Upper lobe of left lung (tissue), 6 donors: ENCODE data around the gene MAN1C1. TPM values are rescaled to one million over a fixed set of nuclear protein-coding genes. Genes with fewer than 3 reads are reported as not detected.

Experiments used
- ATAC-seq, 2 donors: fragments of 200-7000 bp; cut with Tn5 transposase; one replicate each; pipeline ENCODE4 v1.9.1; 2022; ENCODE audit warnings: mild to moderate bottlenecking in 2 of 2, moderate library complexity in 2 of 2; ENCODE audit not compliant: low FRiP score in 2 of 2
- DNase-seq, 2 donors: peaks; one replicate each; pipeline ENCODE4 v3.0.0-alpha.2; 2019 to 2020
- H3K27ac ChIP-seq, 4 donors: fragments of 200-600 bp; sonication (generic); one replicate each; pipeline ENCODE4 v1.5.1; 2016 to 2019
- H3K27me3 ChIP-seq, 4 donors: fragments of 200-600 bp; sonication (generic); one replicate each; pipeline ENCODE4 v1.5.1; 2017 to 2019
- H3K36me3 ChIP-seq, 4 donors: fragments of 200-600 bp; sonication (generic); one replicate each; pipeline ENCODE4 v1.5.1; 2016 to 2019
- H3K4me1 ChIP-seq, 4 donors: fragments of 200-600 bp; sonication (generic); one replicate each; pipeline ENCODE4 v1.5.1; 2018 to 2019
- H3K4me3 ChIP-seq, 4 donors: fragments of 200-600 bp; sonication (generic); one replicate each; pipeline ENCODE4 v1.5.1; 2017 to 2019; ENCODE audit warnings: mild to moderate bottlenecking in 2 of 4, moderate library complexity in 1 of 4
- H3K9me3 ChIP-seq, 4 donors: fragments of 200-600 bp; sonication (generic); one replicate each; pipeline ENCODE4 v1.5.1; 2018 to 2019
- CTCF ChIP-seq, 6 experiments: fragments of 450-650 bp in 4 of 6; fragments of 200-600 bp in 2 of 6; sonication (generic) in 2 of 6; IDR thresholded peaks; one replicate each; pipeline ENCODE4 v1.5.1; 2016 to 2019; ENCODE audit warnings: antibody characterized with exemption in 6 of 6
- EP300 ChIP-seq, 4 donors: sonication (generic); formaldehyde crosslinking; IDR thresholded peaks; one replicate each; pipeline ENCODE4 v1.5.1; 2017; ENCODE audit warnings: antibody characterized with exemption in 4 of 4, control low read depth in 2 of 4
- POLR2A ChIP-seq, 4 donors: fragments of 450-650 bp; IDR thresholded peaks; one replicate each; pipeline ENCODE4 v1.5.1; 2016 to 2017; ENCODE audit warnings: antibody characterized with exemption in 4 of 4, mild to moderate bottlenecking in 2 of 4
- POLR2AphosphoS5 ChIP-seq, 2 donors: sonication (generic); formaldehyde crosslinking; IDR thresholded peaks; one replicate each; pipeline ENCODE4 v1.5.1; 2017; ENCODE audit warnings: antibody characterized with exemption in 2 of 2
- WGBS, 2 donors: methylation state at CpG; one replicate each; pipeline ENCODE4 v1.1.5; 2017 to 2018; 5-methylcytosine and 5-hydroxymethylcytosine counted together
- total RNA-seq, 6 donors: library from RNA; depleted of rRNA in 4 of 6; stranded (reverse); fragments of >200 nt in 4 of 6; gene quantifications; one replicate each; pipeline versions ENCODE4 v1.1.0 to v1.2.1, GENCODE V29; 2016 to 2021
- donor health status: DM: no; HTN: no; CAD: no; lungs with moderate emphysema.
- donor health status: DM: no; HTN: yes; CAD: no; lungs with severe emphysema.

MAN1C1 gene
- total RNA-seq, 6 donors from 2014 or later, result 5.3 to 32.5 (median 16.2) TPM

- peak in 1 of 2 donors; percentile 66 for DNase-seq
- H3K4me3 ChIP-seq, result peak overlapping the region in 1 of 4 donors; percentile 20
- WGBS, 2 donors, result 42 to 54% methylated on average over 10 to 17 of the region's 18 CpGs
- TF ChIP-seq CTCF (IDR thresholded peaks at IDR 0.05) (peak; percentile 63 to 81 (median 76)), POLR2AphosphoS5 (IDR thresholded peaks at IDR 0.05) (no peak), POLR2A (IDR thresholded peaks at IDR 0.05) (no peak), EP300 (IDR thresholded peaks at IDR 0.05) (no peak)
- ATAC-seq, result peak; percentile 54 to 65
- no peaks in the 10 kb centered on the region for H3K27me3 ChIP-seq
- peak overlapping the region in 3 of 4 donors; percentile 36 to 79 (median 42) for H3K27ac ChIP-seq
- H3K9me3 ChIP-seq, result no peaks in the 10 kb centered on the region
- peaks cover 16 to 33% (median 29%) of the 10 kb centered on the region in 4 donors for H3K4me1 ChIP-seq
- H3K36me3 ChIP-seq, result no peaks in the 10 kb centered on the region
Measured at GRCh38 chr1:25572708-25573590, 43.6 kb upstream of the MAN1C1 start.

DNA sequence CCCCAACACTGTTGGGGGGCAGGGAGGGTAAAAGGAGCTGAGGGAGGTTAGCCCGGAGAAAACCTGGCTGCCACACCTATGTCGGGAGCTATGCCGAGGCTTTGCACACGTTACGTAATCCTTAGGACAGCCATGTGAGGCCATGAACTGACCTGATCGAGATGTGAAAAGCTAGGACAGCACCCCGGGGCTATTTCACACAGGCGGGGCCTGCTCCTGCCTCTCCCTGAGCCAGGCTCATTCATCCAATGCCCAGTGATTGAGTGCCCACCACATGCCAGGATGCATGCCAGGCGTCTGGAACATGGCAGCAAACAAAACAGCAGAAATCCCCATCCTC lies 43.0 kb upstream of the MAN1C1 start:
- peak; percentile 7 to 75 for ATAC-seq
- H3K9me3 ChIP-seq, result no peaks in the 10 kb centered on the region
- no peaks in the 10 kb centered on the region for H3K36me3 ChIP-seq
- TF ChIP-seq POLR2A (IDR thresholded peaks at IDR 0.05) (peak in 1 of 4 donors; percentile 14), EP300 (IDR thresholded peaks at IDR 0.05) (no peak)
- H3K27ac ChIP-seq, result peak overlapping the region in 3 of 4 donors; percentile 36 to 79 (median 42)
- 46 to 47% methylated on average over 6 to 8 of the region's 9 CpGs for WGBS, 2 donors
- DNase-seq, result peak in 1 of 2 donors; percentile 67
- H3K4me1 ChIP-seq, result peaks cover 11 to 27% (median 24%) of the 10 kb centered on the region in 4 donors
- H3K27me3 ChIP-seq, result no peaks in the 10 kb centered on the region
- peak overlapping the region in 1 of 4 donors; percentile 20 for H3K4me3 ChIP-seq

GRCh38 chr1:25573961-25574360 lies 42.6 kb upstream of the MAN1C1 start:
- H3K36me3 ChIP-seq, result no peaks in the 10 kb centered on the region

GRCh38 chr1:25575191-25575590 lies 41.4 kb upstream of the MAN1C1 start:
- peaks cover 11 to 26% (median 19%) of the 10 kb centered on the region in 4 donors for H3K4me1 ChIP-seq
- no peaks in the 10 kb centered on the region for H3K27me3 ChIP-seq
- TF ChIP-seq POLR2AphosphoS5 (IDR thresholded peaks at IDR 0.05), result no peak
- no peak for TF ChIP-seq POLR2A (IDR thresholded peaks at IDR 0.05)
- TF ChIP-seq CTCF (IDR thresholded peaks at IDR 0.05), result no peak
- no peak for TF ChIP-seq EP300 (IDR thresholded peaks at IDR 0.05)
- WGBS, 2 donors, result 88 to 91% methylated on average over 2 of the region's 2 CpGs
- no peak for DNase-seq
- H3K27ac ChIP-seq, result no peak overlapping the region
- no peaks in the 10 kb centered on the region for H3K9me3 ChIP-seq
- no peak for ATAC-seq
- no peaks in the 10 kb centered on the region for H3K36me3 ChIP-seq
- no peak overlapping the region for H3K4me3 ChIP-seq

More at GRCh38 chr1:25573961-25574360, 42.6 kb upstream of the MAN1C1 start:
- H3K27me3 ChIP-seq, result no peaks in the 10 kb centered on the region
- TF ChIP-seq POLR2AphosphoS5 (IDR thresholded peaks at IDR 0.05) (no peak), CTCF (IDR thresholded peaks at IDR 0.05) (no peak), EP300 (IDR thresholded peaks at IDR 0.05) (no peak), POLR2A (IDR thresholded peaks at IDR 0.05) (no peak)
- H3K4me3 ChIP-seq, result peak overlapping the region in 1 of 4 donors; percentile 20
- DNase-seq (peak in 1 of 2 donors; percentile 72), ATAC-seq (peak in 1 of 2 donors; percentile 58)
- H3K4me1 ChIP-seq, result peaks cover 11 to 23% (median 20%) of the 10 kb centered on the region in 4 donors
- 45 to 59% methylated on average over 8 of the region's 8 CpGs for WGBS, 2 donors
- no peaks in the 10 kb centered on the region for H3K9me3 ChIP-seq
- H3K27ac ChIP-seq, result peak overlapping the region in 2 of 4 donors; percentile 30 to 79

DNA sequence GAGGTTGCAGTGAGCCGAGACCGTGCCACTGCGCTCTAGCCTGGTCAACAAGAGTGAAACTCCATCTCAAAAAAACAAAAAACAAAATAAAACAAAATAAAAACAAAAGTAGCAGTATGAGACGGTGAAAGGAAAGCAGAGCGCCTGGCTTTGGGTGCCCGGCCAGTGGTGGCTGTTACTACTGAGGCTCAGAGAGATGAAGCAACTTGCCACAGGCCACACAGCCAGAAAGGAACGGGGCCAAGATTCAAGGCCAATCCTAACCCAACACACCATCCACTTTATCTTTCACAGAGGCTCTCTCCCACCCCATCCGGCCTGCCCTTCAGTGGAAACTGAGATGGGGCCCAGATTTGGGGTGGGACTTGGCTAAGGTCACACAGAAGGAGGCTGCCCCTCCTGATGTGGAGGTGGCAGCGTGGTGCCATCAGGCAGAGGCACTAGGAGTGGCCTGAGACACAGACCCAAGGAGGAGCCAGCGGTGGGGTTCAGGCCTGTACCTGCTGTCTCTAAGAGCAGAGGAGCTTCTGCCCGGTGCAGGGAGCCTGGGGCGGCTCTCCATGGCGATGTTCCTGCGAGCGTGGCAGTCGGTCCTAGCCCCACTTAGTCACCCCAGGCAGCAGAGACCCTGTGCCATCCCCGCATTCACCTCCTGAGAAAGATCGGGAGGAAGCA lies 40.0 kb upstream of the MAN1C1 start:
- no peaks in the 10 kb centered on the region for H3K9me3 ChIP-seq
- no peak overlapping the region for H3K27ac ChIP-seq
- ATAC-seq, result no peak
- peaks cover 11 to 28% (median 19%) of the 10 kb centered on the region in 4 donors for H3K4me1 ChIP-seq
- WGBS, 2 donors, result 88 to 89% methylated on average over 18 of the region's 18 CpGs
- no peak for TF ChIP-seq CTCF (IDR thresholded peaks at IDR 0.05)
- no peak for TF ChIP-seq EP300 (IDR thresholded peaks at IDR 0.05)
- no peak for TF ChIP-seq POLR2AphosphoS5 (IDR thresholded peaks at IDR 0.05)
- no peak for TF ChIP-seq POLR2A (IDR thresholded peaks at IDR 0.05)
- no peak overlapping the region for H3K4me3 ChIP-seq
- H3K27me3 ChIP-seq, result no peaks in the 10 kb centered on the region
- H3K36me3 ChIP-seq, result no peaks in the 10 kb centered on the region
- peak in 1 of 2 donors; percentile 49 for DNase-seq
